Karpas-422 (cell line): ENCODE measurements around the gene H2BK1. TPM values are rescaled to one million over a fixed set of nuclear protein-coding genes. Genes with fewer than 3 reads are reported as not detected.

ENCODE experiments used
- DNase-seq: peaks from one replicate; pipeline ENCODE4 v3.0.0-alpha.2; 2015
- H2AFZ ChIP-seq: fragments of 200-600 bp; sonication (generic); 2 replicates; pipeline ENCODE4 v1.6.1; 2014; ENCODE audit warnings: antibody characterized with exemption, low read length, mixed read lengths
- H3K27ac ChIP-seq: fragments of 200-600 bp; sonication (generic); 2 replicates; pipeline ENCODE4 v1.5.1; 2014; ENCODE audit warnings: mild to moderate bottlenecking, low read length, moderate library complexity
- H3K27me3 ChIP-seq: fragments of 200-600 bp; sonication (generic); 2 replicates; pipeline ENCODE4 v1.6.1; 2014; ENCODE audit warnings: low read length, mixed read lengths
- H3K36me3 ChIP-seq: fragments of 200-600 bp; sonication (generic); 2 replicates; pipeline ENCODE4 v1.6.1; 2014; ENCODE audit warnings: low read length, mixed read lengths; ENCODE audit not compliant: insufficient read depth
- H3K4me1 ChIP-seq: fragments of 200-600 bp; sonication (generic); 2 replicates; pipeline ENCODE4 v1.6.1; 2014; ENCODE audit warnings: mild to moderate bottlenecking, low read length, mixed read lengths
- H3K4me2 ChIP-seq: fragments of 200-600 bp; sonication (generic); 2 replicates; pipeline ENCODE4 v1.6.1; 2014; ENCODE audit warnings: low read length, low read depth, mild to moderate bottlenecking; ENCODE audit not compliant: poor library complexity, severe bottlenecking
- H3K4me3 ChIP-seq: fragments of 200-600 bp; sonication (generic); 2 replicates; pipeline ENCODE4 v1.5.1; 2014; ENCODE audit warnings: mild to moderate bottlenecking, antibody characterized with exemption, low read length, mixed read lengths
- H3K79me2 ChIP-seq: fragments of 200-600 bp; sonication (generic); 2 replicates; pipeline ENCODE4 v1.6.1; 2014; ENCODE audit warnings: mild to moderate bottlenecking, low read length, mixed read lengths
- H3K9ac ChIP-seq: fragments of 200-600 bp; sonication (generic); 2 replicates; pipeline ENCODE4 v1.6.0; 2014; ENCODE audit warnings: low read length
- H3K9me2 ChIP-seq: fragments of 200-600 bp; sonication (generic), shearing (Covaris generic); replicated peaks from 2 replicates; pipeline ENCODE4 v1.6.0; 2014; ENCODE audit warnings: mild to moderate bottlenecking, low read length, moderate library complexity; ENCODE audit not compliant: insufficient read depth
- H3K9me3 ChIP-seq: fragments of 300-700, 200-600 bp; sonication (generic); 2 replicates; pipeline ENCODE4 v1.6.1; 2014; ENCODE audit warnings: low read length, mixed read lengths
- H4K20me1 ChIP-seq: fragments of 200-600 bp; sonication (generic); 2 replicates; pipeline ENCODE4 v1.6.1; 2014; ENCODE audit warnings: mild to moderate bottlenecking, antibody characterized with exemption, low read length, low read depth; ENCODE audit not compliant: insufficient read depth
- total RNA-seq: library from RNA; depleted of rRNA; stranded (reverse); fragments of >200 nt; shearing (Covaris generic); gene quantifications from 2 replicates; pipeline ENCODE4 v1.2.3, GENCODE V29; 2014; ENCODE audit warnings: low replicate concordance

The H2BK1 gene
- total RNA-seq, 1 experiment from 2014 or later: not detected

DNA sequence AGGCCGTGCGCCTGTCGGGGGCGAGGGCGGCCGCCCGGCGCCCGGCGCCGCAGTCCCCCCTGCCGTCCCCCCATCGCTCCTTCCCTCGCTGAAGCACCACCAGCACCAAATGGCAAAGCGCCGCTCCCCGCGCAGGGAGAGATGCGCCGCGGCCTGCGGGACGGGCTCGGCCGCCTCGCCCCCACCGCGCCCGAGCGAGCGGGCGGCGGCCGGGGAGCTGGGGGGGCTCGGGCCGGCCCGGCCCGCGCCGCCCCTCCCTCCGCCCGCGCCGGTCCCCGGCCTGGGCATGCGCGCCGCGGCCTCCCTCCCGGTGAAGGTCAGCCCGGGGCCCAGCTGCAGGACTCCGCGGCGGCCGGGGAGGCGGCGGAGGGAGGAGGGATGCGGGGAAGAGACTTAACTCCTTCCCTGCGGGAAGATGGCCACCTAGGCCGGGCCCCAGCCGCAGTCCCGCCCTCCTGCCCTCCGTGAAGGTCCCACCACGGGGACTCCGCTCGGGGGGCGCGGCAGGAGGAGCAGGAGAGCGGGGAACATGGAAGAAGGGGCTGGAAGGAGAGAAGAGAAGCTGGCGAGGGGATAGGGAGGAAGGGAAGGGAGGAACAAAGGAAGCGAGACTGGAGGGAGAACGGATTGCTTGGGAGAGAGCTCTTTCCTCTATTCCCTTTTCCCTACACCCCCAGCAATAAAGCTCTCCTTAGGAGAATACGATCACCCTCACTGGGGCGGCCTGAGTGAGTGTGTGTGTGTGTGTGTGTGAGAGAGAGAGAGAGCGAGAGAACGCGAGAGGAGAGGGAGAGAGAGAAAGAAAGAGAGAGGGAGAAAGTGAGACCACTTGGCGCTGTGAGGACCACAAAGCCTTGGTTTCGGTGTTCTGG, 41.6 kb upstream of the H2BK1 start:
- no peak for DNase-seq
- no peaks in the 10 kb centered on the region for H3K9me3 ChIP-seq
- peaks cover 15% of the 10 kb centered on the region for H3K4me1 ChIP-seq
- H3K79me2 ChIP-seq: no peaks in the 10 kb centered on the region
- no peaks in the 10 kb centered on the region; the same call in 1 of the 2 replicates for H4K20me1 ChIP-seq
- H3K27me3 ChIP-seq: no peaks in the 10 kb centered on the region
- peak overlapping the region; percentile 14; the same call in 1 of the 2 replicates for H3K4me3 ChIP-seq
- H3K36me3 ChIP-seq: no peaks in the 10 kb centered on the region
- H3K4me2 ChIP-seq: peak overlapping the region; percentile 45
- H3K27ac ChIP-seq: no peak overlapping the region
- H2AFZ ChIP-seq: no peak overlapping the region
- H3K9me2 ChIP-seq: no peaks in the 10 kb centered on the region
- H3K9ac ChIP-seq: peak overlapping the region; percentile 33; the same call in 1 of the 2 replicates

DNA sequence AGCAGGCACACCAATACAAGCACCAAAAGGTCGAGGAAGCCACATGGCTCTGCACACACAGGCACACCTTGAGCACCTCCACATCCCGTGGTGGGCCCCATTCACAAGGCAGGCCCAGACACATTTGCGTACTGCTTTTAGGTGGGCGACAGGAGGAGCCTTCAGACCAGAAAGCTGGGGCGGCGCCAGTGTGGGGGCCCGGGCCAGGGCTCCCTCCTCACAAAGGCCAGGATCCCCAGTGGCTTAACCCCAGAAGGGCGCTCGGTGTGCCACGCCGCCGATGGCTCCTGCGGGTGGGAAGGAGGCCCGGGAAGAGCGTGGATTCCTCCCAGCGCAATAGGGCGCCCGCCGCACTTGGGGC, 41.0 kb upstream of the H2BK1 start:
- Histone ChIP-seq H2AFZ (no peak overlapping the region), H3K36me3 (no peaks in the 10 kb centered on the region), H3K27ac (no peak overlapping the region), H3K9me2 (no peaks in the 10 kb centered on the region), H3K4me1 (peaks cover 15% of the 10 kb centered on the region), H3K4me2 (peak overlapping the region; percentile 45), H3K27me3 (no peaks in the 10 kb centered on the region), H3K9me3 (no peaks in the 10 kb centered on the region), H3K79me2 (no peaks in the 10 kb centered on the region), H4K20me1 (no peaks in the 10 kb centered on the region; the same call in 1 of the 2 replicates), H3K4me3 (peak overlapping the region; percentile 14; the same call in 1 of the 2 replicates), H3K9ac (peak overlapping the region; percentile 33; the same call in 1 of the 2 replicates)
- no peak for DNase-seq

DNA sequence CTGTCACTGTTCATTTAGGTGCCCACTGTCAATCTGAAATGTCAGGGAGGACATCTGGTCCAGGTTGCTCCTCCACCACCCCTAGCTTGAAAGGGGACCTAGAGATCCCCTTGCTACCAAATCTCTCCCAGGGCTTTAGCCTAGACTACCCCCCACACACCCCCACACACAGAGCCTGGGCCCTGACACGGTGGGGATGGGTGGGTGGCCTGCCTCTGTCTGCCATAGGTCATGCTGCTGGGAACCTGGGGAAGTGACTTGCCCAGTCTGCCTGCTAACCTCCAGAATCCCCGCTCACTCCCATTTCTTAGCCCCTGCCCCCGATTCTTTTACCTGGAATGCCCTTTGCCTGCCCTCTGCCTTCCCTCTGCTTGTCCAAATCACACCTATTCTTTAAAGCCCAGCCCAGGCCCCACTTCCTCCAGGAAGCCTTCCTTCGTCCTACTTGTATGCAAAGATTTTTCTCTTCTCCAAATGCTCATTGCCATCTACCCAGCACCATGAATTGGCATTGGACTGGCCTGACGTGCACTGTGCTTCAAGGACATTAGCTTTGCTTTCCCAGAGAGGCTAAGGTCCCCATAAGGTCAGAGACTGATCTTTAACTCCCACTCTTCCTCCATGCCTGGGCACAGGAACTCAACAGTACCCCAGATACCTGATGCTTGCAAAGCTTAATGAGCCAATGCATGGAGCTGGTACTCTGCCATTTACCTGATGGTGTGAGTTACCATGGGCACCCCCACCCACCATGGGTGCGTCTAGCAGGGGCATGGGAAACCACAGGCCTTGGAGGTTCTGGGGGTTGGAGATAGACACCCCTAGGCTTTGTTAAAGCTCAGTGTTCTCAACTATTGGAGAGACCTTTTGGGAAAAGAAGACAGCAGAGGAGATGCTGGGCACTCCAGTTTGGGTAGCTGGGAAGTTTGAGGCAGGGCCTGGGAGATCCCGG, 40.2 kb upstream of the H2BK1 start:
- no peak overlapping the region for H3K4me3 ChIP-seq
- no peak overlapping the region for H2AFZ ChIP-seq
- H4K20me1 ChIP-seq: no peaks in the 10 kb centered on the region; the same call in 1 of the 2 replicates
- H3K4me1 ChIP-seq: peaks cover 15% of the 10 kb centered on the region
- H3K9me2 ChIP-seq: no peaks in the 10 kb centered on the region
- no peak overlapping the region for H3K9ac ChIP-seq
- no peak overlapping the region for H3K4me2 ChIP-seq
- no peaks in the 10 kb centered on the region for H3K27me3 ChIP-seq
- no peaks in the 10 kb centered on the region for H3K9me3 ChIP-seq
- H3K79me2 ChIP-seq: no peaks in the 10 kb centered on the region
- DNase-seq: no peak
- no peaks in the 10 kb centered on the region for H3K36me3 ChIP-seq
- H3K27ac ChIP-seq: no peak overlapping the region

DNA sequence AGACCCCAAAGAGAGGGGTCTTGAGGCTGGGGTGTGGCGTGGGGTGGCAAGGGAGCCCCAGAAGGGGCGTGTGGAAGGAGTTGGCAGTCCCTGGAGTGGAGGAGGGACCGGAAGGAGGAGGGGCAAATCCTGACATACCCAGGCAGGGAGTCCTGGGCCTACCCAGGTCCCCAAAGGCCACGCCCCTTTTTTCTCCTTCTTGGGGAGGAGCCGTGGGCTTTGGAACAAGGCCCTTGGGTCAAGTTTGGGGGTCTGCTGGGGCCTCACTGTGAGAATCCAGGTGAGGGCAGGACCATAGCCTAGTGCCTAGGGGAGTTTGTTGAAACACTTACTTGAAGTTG, 39.4 kb upstream of the H2BK1 start:
- H4K20me1 ChIP-seq: no peaks in the 10 kb centered on the region; the same call in 1 of the 2 replicates
- H3K4me2 ChIP-seq: peak overlapping the region; percentile 43
- H3K9me3 ChIP-seq: no peaks in the 10 kb centered on the region
- no peak for DNase-seq
- no peak overlapping the region for H2AFZ ChIP-seq
- H3K27ac ChIP-seq: no peak overlapping the region
- H3K9me2 ChIP-seq: no peaks in the 10 kb centered on the region
- no peaks in the 10 kb centered on the region for H3K79me2 ChIP-seq
- no peaks in the 10 kb centered on the region for H3K36me3 ChIP-seq
- H3K27me3 ChIP-seq: no peaks in the 10 kb centered on the region
- no peak overlapping the region for H3K4me3 ChIP-seq
- peaks cover 21% of the 10 kb centered on the region for H3K4me1 ChIP-seq
- H3K9ac ChIP-seq: no peak overlapping the region

DNA sequence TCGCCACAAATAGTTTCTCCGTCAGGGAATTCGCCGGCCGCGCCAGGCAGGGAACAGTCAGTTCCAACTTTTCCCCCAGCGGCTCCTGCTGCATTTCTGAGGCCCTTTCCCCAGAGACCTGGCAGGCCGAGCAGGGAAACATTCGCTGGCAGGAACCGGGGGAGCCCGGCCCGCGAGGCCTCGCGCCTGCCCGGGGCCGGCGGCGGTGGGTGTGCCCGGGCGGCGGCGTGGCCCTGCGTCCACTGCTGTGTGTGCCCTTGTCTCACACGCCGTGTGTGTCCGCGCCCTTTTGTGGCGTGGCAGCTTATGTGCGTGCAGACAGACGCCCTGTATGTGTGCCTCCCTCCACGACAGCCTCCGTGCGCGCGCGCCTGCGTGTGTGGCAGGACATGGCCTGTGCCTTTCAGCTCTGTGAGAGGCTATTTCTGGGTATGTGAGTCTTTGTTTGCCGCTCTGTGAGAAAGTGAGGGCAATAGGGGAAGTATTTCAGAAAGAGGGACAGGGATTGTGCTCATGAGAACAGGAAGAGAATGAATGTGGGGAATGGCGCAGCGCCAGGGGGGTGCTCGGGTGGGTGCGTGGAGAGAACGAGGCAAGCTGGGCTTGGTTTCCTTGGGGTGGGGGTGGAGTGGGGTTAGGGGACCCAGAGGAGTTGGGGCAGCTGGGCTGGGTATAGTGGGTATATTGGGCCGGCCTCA, 38.9 kb upstream of the H2BK1 start:
- Histone ChIP-seq H4K20me1 (no peaks in the 10 kb centered on the region; the same call in 1 of the 2 replicates), H3K36me3 (no peaks in the 10 kb centered on the region), H3K9me3 (no peaks in the 10 kb centered on the region), H3K79me2 (no peaks in the 10 kb centered on the region), H3K4me3 (peak overlapping the region; percentile 31; the same call in 1 of the 2 replicates), H3K9me2 (no peaks in the 10 kb centered on the region), H2AFZ (peak overlapping the region; percentile 34; the same call in 1 of the 2 replicates), H3K27me3 (no peaks in the 10 kb centered on the region), H3K27ac (no peak overlapping the region), H3K4me1 (peaks cover 22% of the 10 kb centered on the region), H3K9ac (no peak overlapping the region), H3K4me2 (peak overlapping the region; percentile 43)
- no peak for DNase-seq

DNA sequence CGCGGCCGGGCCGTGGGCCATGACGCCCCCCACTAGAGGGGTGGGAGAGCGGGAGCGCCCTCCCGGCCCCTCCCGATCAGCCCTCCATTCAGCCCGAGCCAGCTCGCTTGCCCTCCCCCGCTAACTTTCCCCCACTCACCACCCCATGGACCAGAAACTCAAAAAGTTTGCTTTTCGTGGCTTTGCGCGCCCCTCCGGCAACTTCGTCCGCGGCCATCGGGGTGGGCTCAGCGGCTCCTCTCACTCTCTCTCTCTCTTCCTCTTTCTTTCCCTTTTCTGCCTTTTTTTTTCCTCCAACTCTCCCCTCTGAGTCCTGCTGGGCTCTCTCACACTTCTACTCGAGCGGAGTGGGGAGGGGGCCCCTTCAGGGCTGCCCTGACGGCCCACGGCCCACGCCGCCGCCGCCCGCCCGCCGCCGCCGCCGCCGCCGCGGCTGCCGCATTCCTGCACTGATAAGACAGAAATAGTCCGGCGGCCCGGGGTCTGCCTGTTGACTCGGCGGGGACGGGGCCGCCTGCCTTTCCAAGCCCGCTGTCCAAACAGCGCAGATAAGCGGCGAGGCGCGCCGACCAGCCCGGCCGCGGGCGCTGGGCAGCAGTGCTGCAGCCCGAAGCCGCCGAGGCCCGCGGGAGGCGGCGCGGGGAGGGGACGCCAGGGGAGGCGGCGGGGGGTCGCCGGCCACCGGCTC, 38.2 kb upstream of the H2BK1 start, which contains the start of gene SMARCD3:
TSS of gene SMARCD3 (minus strand) at position 349 of the 688 bp plus-strand sequence. CDS start at position 217, 132 bp downstream.
- H3K79me2 ChIP-seq: no peaks in the 10 kb centered on the region
- no peak for DNase-seq
- peaks cover 29% of the 10 kb centered on the region for H3K4me1 ChIP-seq
- peak within 1 kb of the TSS; percentile 34; the same call in 1 of the 2 replicates for H2AFZ ChIP-seq
- H3K27ac ChIP-seq: no peak within 1 kb of the TSS
- H3K4me3 ChIP-seq: peak within 1 kb of the TSS; percentile 31; the same call in 1 of the 2 replicates
- H4K20me1 ChIP-seq: no peaks in the 10 kb centered on the region; the same call in 1 of the 2 replicates
- H3K9ac ChIP-seq: peak within 1 kb of the TSS; percentile 4; the same call in 1 of the 2 replicates
- no peaks in the 10 kb centered on the region for H3K9me3 ChIP-seq
- H3K4me2 ChIP-seq: peak within 1 kb of the TSS; percentile 43
- H3K36me3 ChIP-seq: no peaks in the 10 kb centered on the region
- H3K9me2 ChIP-seq: no peaks in the 10 kb centered on the region
- H3K27me3 ChIP-seq: no peaks in the 10 kb centered on the region

DNA sequence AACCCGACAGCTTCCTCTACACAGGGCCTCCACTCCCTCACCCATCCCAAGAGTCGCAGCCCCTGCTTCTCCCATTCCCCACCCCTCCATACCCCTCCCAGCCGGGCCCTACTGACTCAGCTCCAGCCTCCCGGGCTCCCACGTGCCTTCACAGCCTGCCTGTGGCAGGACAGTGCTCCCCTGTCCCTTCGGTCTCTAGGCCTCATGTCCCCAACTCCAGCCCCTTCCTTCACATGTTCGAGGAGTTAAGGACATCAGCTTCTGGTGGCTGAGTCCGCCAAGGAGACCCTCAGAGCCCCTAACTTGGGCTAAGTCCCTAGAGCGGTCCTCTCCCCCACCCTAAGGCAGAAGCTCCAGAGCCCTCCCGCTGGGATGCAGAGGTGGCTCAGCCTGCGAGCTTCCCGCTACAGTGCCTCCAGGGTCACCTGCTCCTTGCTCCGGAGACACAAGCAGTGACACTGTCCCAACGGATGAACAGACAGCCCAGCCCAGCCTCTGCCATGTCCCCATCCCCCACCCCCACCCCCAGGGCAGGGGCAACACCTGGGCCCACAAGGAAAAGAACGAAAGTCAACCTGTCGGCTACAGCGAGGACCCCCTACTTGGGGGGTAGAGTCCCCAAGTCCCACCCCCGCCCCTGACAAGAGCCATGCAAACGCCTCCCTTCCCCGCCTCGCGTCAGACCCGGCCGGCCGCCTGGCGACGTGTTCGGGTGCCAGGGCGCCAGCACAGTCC, 37.5 kb upstream of the H2BK1 start:
- H3K9me2 ChIP-seq: no peaks in the 10 kb centered on the region
- no peaks in the 10 kb centered on the region; the same call in 1 of the 2 replicates for H4K20me1 ChIP-seq
- H2AFZ ChIP-seq: no peak overlapping the region
- no peak for DNase-seq
- peak overlapping the region; percentile 43 for H3K4me2 ChIP-seq
- no peaks in the 10 kb centered on the region for H3K27me3 ChIP-seq
- H3K36me3 ChIP-seq: no peaks in the 10 kb centered on the region
- no peak overlapping the region for H3K9ac ChIP-seq
- peaks cover 36% of the 10 kb centered on the region for H3K4me1 ChIP-seq
- H3K9me3 ChIP-seq: no peaks in the 10 kb centered on the region
- no peak overlapping the region for H3K27ac ChIP-seq
- peak overlapping the region; percentile 28; the same call in 1 of the 2 replicates for H3K4me3 ChIP-seq
- H3K79me2 ChIP-seq: no peaks in the 10 kb centered on the region
